HepG2 (cell line): ENCODE data around the gene EVC. TPM values are rescaled to one million over a fixed set of nuclear protein-coding genes. Genes with fewer than 3 reads are reported as not detected.

Experiments used
- AHR ChIP-seq: IDR thresholded peaks from 2 replicates; pipeline ENCODE4 v1.6.1; 2018; ENCODE audit warnings: missing genetic modification reagents, missing compliant biosample characterization
- HIC2 ChIP-seq: sonication (generic); formaldehyde crosslinking; IDR thresholded peaks from 2 replicates; pipeline ENCODE4 v1.9.0; 2022; ENCODE audit warnings: low read depth, missing genetic modification reagents
- MIXL1 ChIP-seq: IDR thresholded peaks from 2 replicates; pipeline ENCODE4 v1.6.1; 2016
- RBM39 ChIP-seq: fragments of 200-400 bp; formaldehyde crosslinking; IDR thresholded peaks from one replicate; pipeline ENCODE4 v1.6.1; 2018; ENCODE audit warnings: antibody characterized with exemption, mild to moderate bottlenecking, low read depth, low read length; ENCODE audit not compliant: poor library complexity, severe bottlenecking
- RNF2 ChIP-seq: fragments of 450-650 bp; conservative IDR thresholded peaks from 2 replicates; pipeline ENCODE4 v1.6.1; 2016; ENCODE audit warnings: low read depth
- SMC3 ChIP-seq: IDR thresholded peaks from 2 replicates; pipeline ENCODE4 v1.6.1; 2011; ENCODE audit warnings: low read length, improper control_type of control experiment
- SOX6 ChIP-seq, 2 experiments: fragments of 450-650 bp in 1 of 2; sonication (generic) in 1 of 2; formaldehyde crosslinking in 1 of 2; IDR thresholded peaks; 2 replicates each; pipeline versions ENCODE4 v1.4.0 to v1.6.1; 2017 to 2020; ENCODE audit warnings: antibody characterized with exemption in 1 of 2, mild to moderate bottlenecking in 1 of 2, missing genetic modification reagents in 1 of 2
- SPEN ChIP-seq: sonication (generic); formaldehyde crosslinking; IDR thresholded peaks from 2 replicates; pipeline ENCODE4 v1.5.1; 2020; ENCODE audit warnings: low read depth, mild to moderate bottlenecking, missing genetic modification reagents
- TBP ChIP-seq: sonication (generic); formaldehyde crosslinking; IDR thresholded peaks from 2 replicates; pipeline ENCODE4 v1.5.0; 2020; ENCODE audit warnings: missing genetic modification reagents
- TOE1 ChIP-seq: sonication (generic); formaldehyde crosslinking; IDR thresholded peaks from 2 replicates; pipeline ENCODE4 v1.4.0; 2020; ENCODE audit warnings: mild to moderate bottlenecking, missing genetic modification reagents
- ZBTB2 ChIP-seq: sonication (generic); formaldehyde crosslinking; IDR thresholded peaks from 2 replicates; pipeline ENCODE4 v1.8.0; 2022; ENCODE audit warnings: low read depth, missing genetic modification reagents
- ZFP37 ChIP-seq: sonication (generic); formaldehyde crosslinking; IDR thresholded peaks from 2 replicates; pipeline ENCODE4 v1.4.0; 2020; ENCODE audit warnings: missing genetic modification reagents, borderline replicate concordance
- ZNF451 ChIP-seq: sonication (generic); formaldehyde crosslinking; IDR thresholded peaks from 2 replicates; pipeline ENCODE4 v1.5.0; 2020; ENCODE audit warnings: mild to moderate bottlenecking, missing genetic modification reagents
- ZNF564 ChIP-seq: sonication (generic); formaldehyde crosslinking; IDR thresholded peaks from 2 replicates; pipeline ENCODE4 v1.8.1; 2023; ENCODE audit warnings: mild to moderate bottlenecking, missing genetic modification reagents
- polyA plus RNA-seq, 8 experiments: library from polyadenylated mRNA; depleted of rRNA in 3 of 8; stranded (reverse) in 7 of 8; unstranded in 1 of 8; fragments of >200 nt; fragmentation: Illumina TruSeq in 4 of 8; extraction: Trizol in 4 of 8; gene quantifications; 2 replicates each; pipeline versions ENCODE4 v1.2.1 to v1.2.3, GENCODE V29; 2011 to 2016; ENCODE audit warnings: low read depth in 4 of 8, missing spikeins in 1 of 8, mixed read lengths in 1 of 8; ENCODE audit not compliant: insufficient read depth in 1 of 8
- total RNA-seq, 5 experiments: library from RNA; depleted of rRNA; stranded (reverse); fragments of >200 nt; fragmentation: Illumina TruSeq; extraction: Trizol; gene quantifications; 2 replicates each; pipeline ENCODE4 v1.2.3, GENCODE V29; 2016; ENCODE audit warnings: low read depth in 1 of 5
- TF ChIP-seq, protein P1 (sequence below): sonication (generic); formaldehyde crosslinking; IDR thresholded peaks from 2 replicates; pipeline ENCODE4 v1.4.0; 2020; ENCODE audit warnings: missing genetic modification reagents, borderline replicate concordance
- TF ChIP-seq, protein P2 (sequence below): sonication (generic); formaldehyde crosslinking; IDR thresholded peaks from 2 replicates; pipeline ENCODE4 v1.5.0; 2020; ENCODE audit warnings: mild to moderate bottlenecking, missing genetic modification reagents
- TF ChIP-seq, protein P3 (sequence below): sonication (generic); formaldehyde crosslinking; IDR thresholded peaks from 2 replicates; pipeline ENCODE4 v1.5.1; 2020; ENCODE audit warnings: missing genetic modification reagents, mild to moderate bottlenecking, borderline replicate concordance

Gene EVC
- total and polyA plus RNA-seq, 2 of the 13 experiments (the other 11 are each of a cell fraction or from before 2014, with no cell fraction given), result 3.1 to 4.9 TPM

DNA sequence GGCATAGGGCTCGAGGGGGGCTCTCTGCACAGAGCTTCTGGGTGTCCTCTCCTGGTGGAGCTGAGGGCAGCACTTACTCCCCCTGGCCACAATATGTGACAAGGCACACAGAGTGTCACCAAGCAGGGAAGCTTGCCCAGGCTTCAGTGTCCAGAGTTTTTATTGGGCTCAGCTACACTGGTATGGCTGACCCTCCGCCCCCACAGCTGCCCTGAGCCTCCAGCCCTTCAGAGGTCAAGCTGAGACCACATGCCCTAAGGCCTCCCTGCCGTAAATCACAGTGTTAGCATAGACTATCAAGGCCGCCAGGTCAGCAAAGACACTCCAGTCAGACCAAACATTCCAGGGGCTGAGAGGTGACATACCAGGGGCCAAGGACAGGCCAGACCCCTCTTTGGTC lies 59.0 kb downstream of the EVC start (continued):
- TF ChIP-seq, protein P1, sequence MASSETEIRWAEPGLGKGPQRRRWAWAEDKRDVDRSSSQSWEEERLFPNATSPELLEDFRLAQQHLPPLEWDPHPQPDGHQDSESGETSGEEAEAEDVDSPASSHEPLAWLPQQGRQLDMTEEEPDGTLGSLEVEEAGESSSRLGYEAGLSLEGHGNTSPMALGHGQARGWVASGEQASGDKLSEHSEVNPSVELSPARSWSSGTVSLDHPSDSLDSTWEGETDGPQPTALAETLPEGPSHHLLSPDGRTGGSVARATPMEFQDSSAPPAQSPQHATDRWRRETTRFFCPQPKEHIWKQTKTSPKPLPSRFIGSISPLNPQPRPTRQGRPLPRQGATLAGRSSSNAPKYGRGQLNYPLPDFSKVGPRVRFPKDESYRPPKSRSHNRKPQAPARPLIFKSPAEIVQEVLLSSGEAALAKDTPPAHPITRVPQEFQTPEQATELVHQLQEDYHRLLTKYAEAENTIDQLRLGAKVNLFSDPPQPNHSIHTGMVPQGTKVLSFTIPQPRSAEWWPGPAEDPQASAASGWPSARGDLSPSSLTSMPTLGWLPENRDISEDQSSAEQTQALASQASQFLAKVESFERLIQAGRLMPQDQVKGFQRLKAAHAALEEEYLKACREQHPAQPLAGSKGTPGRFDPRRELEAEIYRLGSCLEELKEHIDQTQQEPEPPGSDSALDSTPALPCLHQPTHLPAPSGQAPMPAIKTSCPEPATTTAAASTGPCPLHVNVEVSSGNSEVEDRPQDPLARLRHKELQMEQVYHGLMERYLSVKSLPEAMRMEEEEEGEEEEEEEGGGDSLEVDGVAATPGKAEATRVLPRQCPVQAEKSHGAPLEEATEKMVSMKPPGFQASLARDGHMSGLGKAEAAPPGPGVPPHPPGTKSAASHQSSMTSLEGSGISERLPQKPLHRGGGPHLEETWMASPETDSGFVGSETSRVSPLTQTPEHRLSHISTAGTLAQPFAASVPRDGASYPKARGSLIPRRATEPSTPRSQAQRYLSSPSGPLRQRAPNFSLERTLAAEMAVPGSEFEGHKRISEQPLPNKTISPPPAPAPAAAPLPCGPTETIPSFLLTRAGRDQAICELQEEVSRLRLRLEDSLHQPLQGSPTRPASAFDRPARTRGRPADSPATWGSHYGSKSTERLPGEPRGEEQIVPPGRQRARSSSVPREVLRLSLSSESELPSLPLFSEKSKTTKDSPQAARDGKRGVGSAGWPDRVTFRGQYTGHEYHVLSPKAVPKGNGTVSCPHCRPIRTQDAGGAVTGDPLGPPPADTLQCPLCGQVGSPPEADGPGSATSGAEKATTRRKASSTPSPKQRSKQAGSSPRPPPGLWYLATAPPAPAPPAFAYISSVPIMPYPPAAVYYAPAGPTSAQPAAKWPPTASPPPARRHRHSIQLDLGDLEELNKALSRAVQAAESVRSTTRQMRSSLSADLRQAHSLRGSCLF, result no peak
- TF ChIP-seq, protein P2, sequence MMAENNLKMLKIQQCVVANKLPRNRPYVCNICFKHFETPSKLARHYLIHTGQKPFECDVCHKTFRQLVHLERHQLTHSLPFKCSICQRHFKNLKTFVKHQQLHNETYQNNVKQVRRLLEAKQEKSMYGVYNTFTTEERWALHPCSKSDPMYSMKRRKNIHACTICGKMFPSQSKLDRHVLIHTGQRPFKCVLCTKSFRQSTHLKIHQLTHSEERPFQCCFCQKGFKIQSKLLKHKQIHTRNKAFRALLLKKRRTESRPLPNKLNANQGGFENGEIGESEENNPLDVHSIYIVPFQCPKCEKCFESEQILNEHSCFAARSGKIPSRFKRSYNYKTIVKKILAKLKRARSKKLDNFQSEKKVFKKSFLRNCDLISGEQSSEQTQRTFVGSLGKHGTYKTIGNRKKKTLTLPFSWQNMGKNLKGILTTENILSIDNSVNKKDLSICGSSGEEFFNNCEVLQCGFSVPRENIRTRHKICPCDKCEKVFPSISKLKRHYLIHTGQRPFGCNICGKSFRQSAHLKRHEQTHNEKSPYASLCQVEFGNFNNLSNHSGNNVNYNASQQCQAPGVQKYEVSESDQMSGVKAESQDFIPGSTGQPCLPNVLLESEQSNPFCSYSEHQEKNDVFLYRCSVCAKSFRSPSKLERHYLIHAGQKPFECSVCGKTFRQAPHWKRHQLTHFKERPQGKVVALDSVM (CRISPR knock-in tag), result no peak
- TF ChIP-seq SPEN (CRISPR knock-in tag), result no peak
- TF ChIP-seq, protein P3, sequence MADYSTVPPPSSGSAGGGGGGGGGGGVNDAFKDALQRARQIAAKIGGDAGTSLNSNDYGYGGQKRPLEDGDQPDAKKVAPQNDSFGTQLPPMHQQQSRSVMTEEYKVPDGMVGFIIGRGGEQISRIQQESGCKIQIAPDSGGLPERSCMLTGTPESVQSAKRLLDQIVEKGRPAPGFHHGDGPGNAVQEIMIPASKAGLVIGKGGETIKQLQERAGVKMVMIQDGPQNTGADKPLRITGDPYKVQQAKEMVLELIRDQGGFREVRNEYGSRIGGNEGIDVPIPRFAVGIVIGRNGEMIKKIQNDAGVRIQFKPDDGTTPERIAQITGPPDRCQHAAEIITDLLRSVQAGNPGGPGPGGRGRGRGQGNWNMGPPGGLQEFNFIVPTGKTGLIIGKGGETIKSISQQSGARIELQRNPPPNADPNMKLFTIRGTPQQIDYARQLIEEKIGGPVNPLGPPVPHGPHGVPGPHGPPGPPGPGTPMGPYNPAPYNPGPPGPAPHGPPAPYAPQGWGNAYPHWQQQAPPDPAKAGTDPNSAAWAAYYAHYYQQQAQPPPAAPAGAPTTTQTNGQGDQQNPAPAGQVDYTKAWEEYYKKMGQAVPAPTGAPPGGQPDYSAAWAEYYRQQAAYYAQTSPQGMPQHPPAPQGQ (CRISPR knock-in tag), result no peak
- no peak for TF ChIP-seq TBP
- TF ChIP-seq ZNF564 (CRISPR knock-in tag), result no peak
- no peak for TF ChIP-seq RNF2
- TF ChIP-seq AHR (CRISPR knock-in tag), result no peak
- TF ChIP-seq ZBTB2, result no peak
- no peak for TF ChIP-seq HIC2 (CRISPR knock-in tag)
- no peak for TF ChIP-seq TOE1 (CRISPR knock-in tag)
- no peak for TF ChIP-seq ZNF451
- no peak for TF ChIP-seq MIXL1 (CRISPR knock-in tag)
- no peak for TF ChIP-seq ZFP37 (CRISPR knock-in tag)
- TF ChIP-seq SMC3, result no peak
- TF ChIP-seq SOX6 (IDR thresholded peaks at IDR 0.05), result no peak
- no peak for TF ChIP-seq SOX6 (CRISPR knock-in tag; IDR thresholded peaks at IDR 0.05)
- no peak for TF ChIP-seq RBM39
